ENCODE data around the gene CLDN20. TPM values are rescaled to one million over a fixed set of nuclear protein-coding genes. Genes with fewer than 3 reads are reported as not detected.

Gene CLDN20
- total and polyA plus RNA-seq, 2 donors (not counting 3 experiments of a cell fraction or from before 2014, with no cell fraction given) = not detected

GRCh38 chr6:155241966-155242365, 21.8 kb upstream of the CLDN20 start:
- H3K9ac ChIP-seq (replicated peaks; ENCODE audit: extremely low read depth, insufficient read depth, low read length) = no peak overlapping the region
- H3K9me3 ChIP-seq (replicated peaks; ENCODE audit: control insufficient read depth, insufficient read depth, low read length) = no peaks in the 10 kb centered on the region
- H3K27me3 ChIP-seq (ENCODE audit: control insufficient read depth in 2 of 2, insufficient read depth in 2 of 2, low read length in 2 of 2) = no peaks in the 10 kb centered on the region
- FAIRE-seq (no peak), DNase-seq (ENCODE audit: low read depth, low spot score) (no peak)
- H4K20me1 ChIP-seq (replicated peaks; ENCODE audit: control insufficient read depth, extremely low read depth, insufficient read depth, low read length) = no peaks in the 10 kb centered on the region
- H3K79me2 ChIP-seq (ENCODE audit: control insufficient read depth, insufficient read depth, low read length) = no peaks in the 10 kb centered on the region
- no TSS peak for BruUV-seq (replicated peaks)
- no peaks in the 10 kb centered on the region for H3K9me1 ChIP-seq (replicated peaks; ENCODE audit: control insufficient read depth, extremely low read depth, insufficient read depth, low read length)
- dilution Hi-C loops (cut with MboI; ENCODE audit: extremely low pct_ligation_motif_present, low sequenced_read_pairs) (no loop called here), intact Hi-C loops (cut with micrococcal nuclease) (no loop called here)
- H3K36me3 ChIP-seq (ENCODE audit: control insufficient read depth in 2 of 2, extremely low read depth in 1 of 2, insufficient read depth in 2 of 2, low read length in 2 of 2) = peaks cover 3% of the 10 kb centered on the region in 2 experiments
- TF ChIP-seq GATA2 (IDR thresholded peaks at IDR 0.05; ENCODE audit: insufficient read depth, insufficient read length, low read depth, low read length) (no peak), JUN (IDR thresholded peaks at IDR 0.05; ENCODE audit: borderline replicate concordance, insufficient read depth, insufficient read length, low read depth) (no peak), EZH2 (IDR thresholded peaks at IDR 0.05; ENCODE audit: borderline replicate concordance, low read depth, low read length, severe bottlenecking) (no peak), MYC (IDR thresholded peaks at IDR 0.05; ENCODE audit: low read depth, low read length) (no peak), MAX (IDR thresholded peaks at IDR 0.05; ENCODE audit: insufficient read depth, insufficient read length) (no peak), FOS (IDR thresholded peaks at IDR 0.05; ENCODE audit: borderline replicate concordance, insufficient read depth, low read length) (no peak), POLR2A (IDR thresholded peaks at IDR 0.05; ENCODE audit: low read depth, low read length) (no peak), CTCF (IDR thresholded peaks at IDR 0.05; ENCODE audit: extremely low read depth in 1 of 2, insufficient read depth in 1 of 2, low read depth in 1 of 2, low read length in 2 of 2) (no peak), POLR2AphosphoS5 (IDR thresholded peaks at IDR 0.05; ENCODE audit: insufficient read depth, low read depth, low read length) (no peak)
- no peak overlapping the region for H2AFZ ChIP-seq (ENCODE audit: low read depth, low read length)
- no peak overlapping the region for H3K4me2 ChIP-seq (ENCODE audit: insufficient read depth, low read length)
- H3K4me3 ChIP-seq (replicated peaks in 1 of 3; ENCODE audit: insufficient read depth in 1 of 3, low read depth in 1 of 3, low read length in 3 of 3) = no peak overlapping the region
- H3K4me1 ChIP-seq (ENCODE audit: control insufficient read depth, extremely low read depth, insufficient read depth, low read length) = no peaks in the 10 kb centered on the region
- CTCF ChIA-PET = interaction anchor here (3.5 kb wide), 1 partner anchor 64 kb away, joined by 16 read pairs; no protein-coding TSS in a partner anchor
- POLR2A ChIA-PET = no interaction called here
- H3K27ac ChIP-seq (ENCODE audit: insufficient read depth, low read depth, low read length) = no peak overlapping the region

Measured in endothelial cell of umbilical vein (primary cell).